ENCODE data around the gene ARSD.

Gene ARSD

GRCh38 chrX:2854918-2855317 lies 74.2 kb downstream of the ARSD start:
- DNase-seq (ENCODE audit: low read depth in 3 of 3) = no peak
